Cardiac septum (tissue), 1 donor: Measurements from ENCODE around the gene SAMD4B. TPM values are rescaled to one million over a fixed set of nuclear protein-coding genes. Genes with fewer than 3 reads are reported as not detected.

ENCODE experiments used
- DNase-seq: peaks from one replicate; pipeline ENCODE4 v3.0.0-alpha.2; 2020; ENCODE audit warnings: low spot score
- intact Hi-C: fragments of 100-400 bp; cut with DNase I; formaldehyde crosslinking; loops from one replicate; pipeline ENCODE4 v1.14.0; 2022
- long read RNA-seq: library from polyadenylated mRNA; unstranded; transcript quantifications from one replicate; pipeline ENCODE4 v2.0.0, GENCODE V29; 2021
- total RNA-seq: library from RNA; stranded (reverse); fragmentation: NEBNext Ultra II Directional; extraction: Animal tissue kit (Norgen Biotek cat#: 25700); gene quantifications from one replicate; pipeline ENCODE4 v1.2.1, GENCODE V29; 2021
- donor health status: DM: no; HTN: no; CAD: no.

SAMD4B gene, protein sequence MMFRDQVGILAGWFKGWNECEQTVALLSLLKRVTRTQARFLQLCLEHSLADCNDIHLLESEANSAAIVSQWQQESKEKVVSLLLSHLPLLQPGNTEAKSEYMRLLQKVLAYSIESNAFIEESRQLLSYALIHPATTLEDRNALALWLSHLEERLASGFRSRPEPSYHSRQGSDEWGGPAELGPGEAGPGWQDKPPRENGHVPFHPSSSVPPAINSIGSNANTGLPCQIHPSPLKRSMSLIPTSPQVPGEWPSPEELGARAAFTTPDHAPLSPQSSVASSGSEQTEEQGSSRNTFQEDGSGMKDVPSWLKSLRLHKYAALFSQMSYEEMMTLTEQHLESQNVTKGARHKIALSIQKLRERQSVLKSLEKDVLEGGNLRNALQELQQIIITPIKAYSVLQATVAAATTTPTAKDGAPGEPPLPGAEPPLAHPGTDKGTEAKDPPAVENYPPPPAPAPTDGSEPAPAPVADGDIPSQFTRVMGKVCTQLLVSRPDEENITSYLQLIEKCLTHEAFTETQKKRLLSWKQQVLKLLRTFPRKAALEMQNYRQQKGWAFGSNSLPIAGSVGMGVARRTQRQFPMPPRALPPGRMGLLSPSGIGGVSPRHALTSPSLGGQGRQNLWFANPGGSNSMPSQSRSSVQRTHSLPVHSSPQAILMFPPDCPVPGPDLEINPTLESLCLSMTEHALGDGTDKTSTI
- total RNA-seq = 65.8 TPM
- long read RNA-seq, transcript SAMD4B-213 (12 exons, 3,664 nt) = major isoform, 6 of 116 reads
- long read RNA-seq, transcript SAMD4B-204 (1 exons, 578 nt) = major isoform, 6 of 116 reads
- long read RNA-seq, partial matches to known transcripts = 58 of 116 reads
- long read RNA-seq, other reads (novel, unspliced or antisense) = 41 of 116 reads

DNA sequence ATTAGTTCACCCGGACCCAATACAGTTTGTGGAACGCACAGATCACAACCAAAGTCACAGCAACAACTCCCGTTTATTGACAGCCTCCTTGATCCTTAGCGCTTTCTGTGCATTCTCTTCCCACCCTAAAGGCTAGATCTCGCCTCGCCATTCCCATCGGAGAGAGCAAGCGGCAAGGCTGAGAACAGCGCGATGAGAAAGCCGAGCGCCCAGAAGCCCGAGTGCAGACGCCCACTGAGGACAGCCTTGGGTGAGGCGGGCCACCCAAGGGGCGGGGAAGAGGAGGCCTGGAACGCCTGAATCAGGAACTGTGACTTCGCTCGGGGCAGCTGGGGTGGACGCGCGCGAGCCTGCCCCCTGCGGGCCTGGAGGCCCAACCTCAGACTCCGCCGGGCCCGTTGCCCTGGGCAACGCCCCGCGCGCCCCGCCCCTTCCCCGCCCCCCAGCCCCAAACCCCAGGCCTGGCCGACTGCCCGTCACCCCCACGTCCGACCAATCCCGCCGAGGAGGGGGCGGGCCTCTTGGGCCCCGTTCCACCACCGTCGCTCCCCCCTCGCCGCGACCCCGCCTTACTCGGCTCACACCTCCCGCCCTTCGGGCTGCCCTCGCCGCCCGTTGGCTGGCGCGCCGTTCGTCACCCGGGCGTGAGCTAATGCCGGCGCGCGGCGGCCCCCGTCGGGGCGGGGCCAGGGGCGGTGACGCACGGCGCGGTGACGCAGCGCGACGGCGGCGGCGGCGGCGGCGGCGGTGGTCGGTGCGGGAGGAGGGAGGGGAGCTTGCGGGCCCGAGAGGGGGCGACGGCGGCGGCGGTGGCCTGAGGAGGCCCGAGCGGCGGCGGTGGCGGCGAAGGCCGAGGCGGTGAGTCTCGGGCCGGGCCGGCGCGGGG, at the start of gene SAMD4B:
TSS of gene SAMD4B (plus strand) at position 703 of the 886 bp plus-strand sequence. CDS start 14,473 bp downstream, outside the sequence.
- intact Hi-C loops = loop anchor here (1.0 to 5.0 kb wide), 2 partner anchors 30 to 70 kb away; partner anchors contain the start of gene PLEKHG2
- DNase-seq = peak; percentile 100

DNA sequence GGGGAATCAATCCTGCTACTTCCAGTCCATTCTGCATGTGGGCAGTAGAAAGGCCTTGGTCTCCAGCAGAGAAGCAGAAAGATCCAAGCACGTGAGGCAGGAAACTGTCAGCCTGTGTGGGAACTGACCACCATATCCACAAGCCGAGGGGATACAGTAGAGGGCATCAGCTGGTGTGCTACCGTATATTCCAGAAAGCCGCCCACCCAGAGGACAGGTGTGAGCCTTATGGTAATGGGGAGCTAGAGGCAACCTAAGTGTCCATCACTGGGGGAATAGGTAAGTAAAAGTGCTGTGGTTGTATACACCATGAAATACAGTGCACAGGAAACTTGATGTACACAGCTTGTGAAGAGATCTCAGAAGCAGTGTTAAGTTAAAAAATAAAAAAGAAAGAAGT, 48.8 kb upstream of the SAMD4B start:
- intact Hi-C loops = no loop called here
- DNase-seq = peak; percentile 19

DNA sequence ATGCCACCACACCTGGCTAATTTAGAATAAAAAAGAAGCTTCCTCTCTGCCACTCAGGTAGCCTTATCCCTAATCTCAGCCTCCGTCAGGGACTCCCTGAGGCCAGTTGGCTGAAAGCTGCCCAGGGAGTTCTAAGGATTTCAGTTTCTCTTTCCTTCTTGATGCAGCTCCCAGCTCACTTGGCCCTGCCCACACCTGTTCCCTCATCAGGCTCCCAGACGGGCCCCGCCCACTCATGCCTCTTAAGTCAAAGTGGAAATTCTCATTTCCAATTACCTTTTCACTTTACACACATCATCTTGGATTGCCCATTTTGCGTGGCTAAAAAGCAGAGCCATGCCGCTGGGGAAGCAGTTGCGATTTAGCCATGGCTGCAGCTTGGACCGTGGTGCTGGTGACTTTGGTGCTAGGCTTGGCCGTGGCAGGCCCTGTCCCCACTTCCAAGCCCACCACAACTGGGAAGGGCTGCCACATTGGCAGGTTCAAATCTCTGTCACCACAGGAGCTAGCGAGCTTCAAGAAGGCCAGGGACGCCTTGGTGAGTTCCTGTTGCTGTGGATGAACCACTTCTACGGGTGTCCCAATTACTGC, 46.1 kb upstream of the SAMD4B start, which contains the start of gene IFNL1:
TSS of gene IFNL1 (plus strand) at position 353 of the 591 bp plus-strand sequence. CDS start at position 368, 15 bp downstream.
- intact Hi-C loops = no loop called here
- peak; percentile 10 for DNase-seq

- DNase-seq = peak; percentile 35
- intact Hi-C loops = no loop called here
These were observed 45.3 kb upstream of the SAMD4B start for GRCh38 chr19:39296906-39297305.

- DNase-seq = peak; percentile 71
These were observed 44.1 kb upstream of the SAMD4B start for GRCh38 chr19:39297931-39298634.

GRCh38 chr19:39299404-39299803, 42.8 kb upstream of the SAMD4B start:
- DNase-seq = no peak
- intact Hi-C loops = no loop called here

More at GRCh38 chr19:39297931-39298634, 44.1 kb upstream of the SAMD4B start:
- intact Hi-C loops = no loop called here

DNA sequence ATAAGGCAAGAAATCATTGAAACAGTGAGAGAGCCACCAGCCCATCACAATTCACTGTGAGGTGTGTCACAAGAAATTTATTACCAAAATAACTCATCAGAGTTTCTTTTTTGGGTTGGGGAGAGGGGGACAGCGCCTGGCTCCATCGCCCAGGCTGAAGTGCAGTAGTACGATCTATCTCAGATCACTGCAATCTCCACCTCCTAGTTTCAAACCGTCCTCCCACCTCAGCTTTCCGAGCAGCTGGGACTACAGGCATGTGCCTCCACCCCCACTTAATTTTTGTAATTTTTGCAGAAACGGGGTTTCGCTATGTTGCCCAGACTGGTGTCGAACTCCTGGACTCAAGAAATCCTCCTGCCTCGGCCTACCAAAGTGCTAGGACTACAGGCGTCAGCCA, 42.4 kb upstream of the SAMD4B start:
- DNase-seq = peak; percentile 1
- intact Hi-C loops = no loop called here

DNA sequence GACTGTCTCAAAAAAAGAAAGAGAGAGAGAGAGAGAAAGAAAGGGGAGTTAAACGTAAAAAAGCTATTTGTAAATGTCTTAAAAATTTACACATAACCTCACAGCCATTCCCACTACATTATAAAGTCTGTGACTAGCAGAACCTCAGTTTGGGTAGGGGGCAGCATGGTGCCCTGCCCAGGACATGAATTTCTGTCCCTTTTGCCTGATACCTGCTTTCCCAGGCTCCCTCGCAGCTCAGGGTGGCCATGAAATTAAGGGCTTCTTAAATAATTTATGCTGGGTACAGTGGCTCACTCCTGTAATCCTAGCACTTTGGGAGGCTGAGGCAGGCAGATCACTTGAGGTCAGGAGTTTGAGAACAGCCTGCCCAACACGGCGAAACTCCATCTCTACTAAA, 41.2 kb upstream of the SAMD4B start:
- DNase-seq = peak; percentile 69
- intact Hi-C loops = no loop called here

DNA sequence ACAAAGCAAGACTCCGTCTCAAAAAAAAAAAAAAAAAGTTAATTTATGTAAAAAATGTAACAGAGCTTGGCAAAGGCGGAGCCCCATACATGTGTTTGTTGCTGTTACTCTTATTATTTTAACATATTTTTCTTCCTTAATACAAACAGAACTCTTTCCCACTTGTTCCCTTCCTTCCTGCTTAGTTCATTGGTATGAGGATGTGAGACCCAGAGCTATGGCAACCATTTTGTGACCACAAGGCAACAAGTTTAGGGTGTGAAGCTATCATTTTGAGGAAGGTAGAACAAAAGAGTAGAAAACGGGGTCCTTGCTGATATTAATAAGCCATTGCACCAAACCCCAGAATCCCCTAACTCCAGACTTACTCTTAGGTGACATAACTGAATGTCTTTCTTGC, 40.7 kb upstream of the SAMD4B start:
- intact Hi-C loops = no loop called here
- DNase-seq = no peak

DNA sequence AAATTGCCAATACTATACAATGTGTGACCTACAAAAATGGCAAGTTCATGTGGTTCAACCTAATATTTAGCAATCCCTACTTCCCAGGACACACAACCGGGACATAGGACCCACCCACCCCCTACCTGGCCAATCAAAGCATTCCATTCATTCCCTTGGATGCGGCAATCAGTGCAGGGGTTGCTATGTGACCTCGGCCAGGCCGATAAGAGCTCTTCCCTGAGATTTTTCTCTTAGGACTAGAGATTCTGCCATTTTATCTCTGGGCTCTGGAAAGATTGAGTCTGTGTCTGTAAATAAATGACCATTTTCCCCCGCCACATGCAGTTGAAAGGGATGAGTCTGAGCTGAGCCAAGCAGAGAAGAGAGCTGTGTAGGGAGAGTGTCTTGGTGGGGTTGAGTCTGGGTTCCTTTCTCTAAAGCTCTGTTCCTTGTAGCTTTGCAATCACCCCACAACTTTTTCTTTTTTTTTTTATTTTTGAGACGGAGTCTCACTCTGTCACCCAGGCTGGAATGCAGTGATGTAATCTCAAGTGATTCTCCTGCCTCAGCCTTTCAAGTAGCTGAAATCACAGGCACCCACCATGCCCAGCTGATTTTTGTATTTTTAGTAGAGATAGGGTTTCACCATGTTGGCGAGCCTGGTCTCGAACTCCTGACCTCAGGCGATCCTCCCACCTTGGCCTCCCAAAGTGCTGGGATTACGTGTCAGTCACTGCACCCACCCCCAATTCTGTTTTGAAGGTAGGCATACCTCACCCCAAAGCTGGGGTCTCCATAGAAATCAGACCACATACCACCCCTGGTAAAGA, 38.6 kb upstream of the SAMD4B start:
- intact Hi-C loops = no loop called here
- DNase-seq = no peak

- peak; percentile 5 for DNase-seq
- intact Hi-C loops = no loop called here
These were observed 38.1 kb upstream of the SAMD4B start for GRCh38 chr19:39304185-39304513.

- intact Hi-C loops = no loop called here
These were observed 37.3 kb upstream of the SAMD4B start for GRCh38 chr19:39304701-39305571.

GRCh38 chr19:39306075-39306474, 36.1 kb upstream of the SAMD4B start:
- no peak for DNase-seq
- intact Hi-C loops = no loop called here

More at GRCh38 chr19:39304701-39305571, 37.3 kb upstream of the SAMD4B start:
- peak; percentile 67 for DNase-seq

GRCh38 chr19:39307046-39307821, 35.0 kb upstream of the SAMD4B start:
- peak; percentile 57 for DNase-seq
- intact Hi-C loops = no loop called here

GRCh38 chr19:39307822-39308530, 34.2 kb upstream of the SAMD4B start:
- DNase-seq = peak; percentile 60
- intact Hi-C loops = no loop called here
